Measurements from ENCODE around the gene SLC35A1. TPM values are rescaled to one million over a fixed set of nuclear protein-coding genes. Genes with fewer than 3 reads are reported as not detected.
"Not testable (repeated sequence)": the region's sequence is repeated elsewhere in the genome, so short reads cannot be mapped to it uniquely, and the experiment has no call there.

The SLC35A1 gene
- 10 to 100 TPM; 37.8 to 49.8 (median 38.3) TPM for polyA plus RNA-seq (ENCODE audit: insufficient read length in 3 of 3)
- long read RNA-seq, donor 1, transcript SLC35A1-201 (8 exons, 1,851 nt): major isoform, 9 of 9 reads
- long read RNA-seq, donor 1, partial matches to known transcripts: 0 of 9 reads
- long read RNA-seq, donor 1, other reads (novel, unspliced or antisense): 0 of 9 reads
- long read RNA-seq, donor 2, transcript SLC35A1-201 (8 exons, 1,851 nt): major isoform, 5 of 51 reads
- long read RNA-seq, donor 2, partial matches to known transcripts: 31 of 51 reads
- long read RNA-seq, donor 2, other reads (novel, unspliced or antisense): 15 of 51 reads
- long read RNA-seq, donor 3, transcript SLC35A1-201 (8 exons, 1,851 nt): major isoform, 16 of 16 reads
- long read RNA-seq, donor 3, partial matches to known transcripts: 0 of 16 reads
- long read RNA-seq, donor 3, other reads (novel, unspliced or antisense): 0 of 16 reads
- long read RNA-seq, donor 4, transcript SLC35A1-201 (8 exons, 1,851 nt): major isoform, 8 of 13 reads
- long read RNA-seq, donor 4, partial matches to known transcripts: 5 of 13 reads
- long read RNA-seq, donor 4, other reads (novel, unspliced or antisense): 0 of 13 reads
- long read RNA-seq, donor 5: 0 reads
- long read RNA-seq, donor 6, transcript SLC35A1-201 (8 exons, 1,851 nt): major isoform, 5 of 13 reads
- long read RNA-seq, donor 6, partial matches to known transcripts: 8 of 13 reads
- long read RNA-seq, donor 6, other reads (novel, unspliced or antisense): 0 of 13 reads
- long read RNA-seq, donor 7, transcript SLC35A1-201 (8 exons, 1,851 nt): major isoform, 9 of 14 reads
- long read RNA-seq, donor 7, partial matches to known transcripts: 5 of 14 reads
- long read RNA-seq, donor 7, other reads (novel, unspliced or antisense): 0 of 14 reads
- long read RNA-seq, donor 8: 0 reads
- long read RNA-seq, donor 9, transcript SLC35A1-201 (8 exons, 1,851 nt): major isoform, 15 of 21 reads
- long read RNA-seq, donor 9, partial matches to known transcripts: 6 of 21 reads
- long read RNA-seq, donor 9, other reads (novel, unspliced or antisense): 0 of 21 reads
- long read RNA-seq, donor 10, transcript SLC35A1-201 (8 exons, 1,851 nt): major isoform, 11 of 21 reads
- long read RNA-seq, donor 10, partial matches to known transcripts: 10 of 21 reads
- long read RNA-seq, donor 10, other reads (novel, unspliced or antisense): 0 of 21 reads
- long read RNA-seq, donor 11, transcript SLC35A1-201 (8 exons, 1,851 nt): major isoform, 6 of 12 reads
- long read RNA-seq, donor 11, partial matches to known transcripts: 6 of 12 reads
- long read RNA-seq, donor 11, other reads (novel, unspliced or antisense): 0 of 12 reads
- long read RNA-seq, donor 12, partial matches to known transcripts: 0 of 2 reads
- long read RNA-seq, donor 12, other reads (novel, unspliced or antisense): 0 of 2 reads
- long read RNA-seq, donor 13: 0 reads
- long read RNA-seq, donor 14, transcript SLC35A1-201 (8 exons, 1,851 nt): major isoform, 6 of 6 reads
- long read RNA-seq, donor 14, partial matches to known transcripts: 0 of 6 reads
- long read RNA-seq, donor 14, other reads (novel, unspliced or antisense): 0 of 6 reads
- long read RNA-seq, donor 15, transcript SLC35A1-201 (8 exons, 1,851 nt): major isoform, 5 of 11 reads
- long read RNA-seq, donor 15, partial matches to known transcripts: 6 of 11 reads
- long read RNA-seq, donor 15, other reads (novel, unspliced or antisense): 0 of 11 reads
- long read RNA-seq, donor 16, transcript SLC35A1-201 (8 exons, 1,851 nt): major isoform, 26 of 39 reads
- long read RNA-seq, donor 16, partial matches to known transcripts: 13 of 39 reads
- long read RNA-seq, donor 16, other reads (novel, unspliced or antisense): 0 of 39 reads

GRCh38 chr6:87472525-87473418 is at the start of gene SLC35A1:
Gene SLC35A1 (plus strand): TSS chr6:87472974. CDS start chr6:87473004, 30 bp downstream.
- peak; percentile 59 to 86 (median 79) for DNase-seq (ENCODE audit: extremely low read depth in 1 of 11, low read depth in 9 of 11, low spot score in 4 of 11)

DNA sequence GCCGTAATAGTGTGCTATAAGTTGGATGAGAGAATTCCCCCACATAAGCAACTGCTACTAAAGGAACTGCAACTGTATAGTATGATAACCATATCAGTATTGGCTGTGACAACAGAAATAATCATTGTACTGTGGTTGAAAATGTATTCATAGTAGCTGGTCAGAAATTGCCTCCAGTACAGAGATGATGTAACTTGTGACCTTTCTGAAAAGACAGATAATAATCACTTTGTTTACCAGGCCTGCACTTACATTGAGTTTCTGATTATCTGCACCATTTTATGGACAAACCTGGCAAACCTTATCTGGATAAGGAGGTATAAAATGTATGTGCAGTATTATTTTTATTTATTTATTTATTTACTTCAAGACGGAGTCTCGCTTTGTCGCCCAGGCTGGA is 46.0 kb upstream of the SLC35A1 start:
- DNase-seq (ENCODE audit: extremely low read depth in 1 of 11, low read depth in 9 of 11, low spot score in 4 of 11): no peak

- DNase-seq (ENCODE audit: extremely low read depth in 1 of 11, low read depth in 9 of 11, low spot score in 4 of 11): no peak
Observed at GRCh38 chr6:87430499-87430898, 42.3 kb upstream of the SLC35A1 start.

DNA sequence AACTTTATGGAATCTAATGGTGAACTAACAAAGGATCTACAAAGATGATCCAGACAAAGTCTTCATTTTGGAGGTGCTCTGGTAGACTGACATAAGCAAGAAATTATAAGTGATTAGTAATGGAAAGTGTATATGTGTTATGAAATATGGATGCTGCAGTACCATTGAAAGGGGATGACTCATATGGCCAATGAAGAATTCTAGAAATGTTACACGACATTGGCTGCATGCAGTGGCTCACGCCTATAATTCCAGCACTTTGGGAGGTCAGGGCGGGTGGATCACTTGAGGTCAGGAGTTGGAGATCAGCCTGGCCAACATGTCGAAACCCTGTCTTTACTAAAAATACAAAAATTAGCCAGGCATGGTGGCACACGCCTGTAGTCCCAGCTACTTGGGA is 41.5 kb upstream of the SLC35A1 start:
- DNase-seq (ENCODE audit: extremely low read depth in 1 of 11, low read depth in 9 of 11, low spot score in 4 of 11): no peak

- DNase-seq (ENCODE audit: extremely low read depth in 1 of 11, low read depth in 9 of 11, low spot score in 4 of 11): peak; percentile 58 to 85 (median 68)
Observed at GRCh38 chr6:87436435-87436834, 36.3 kb upstream of the SLC35A1 start.

DNA sequence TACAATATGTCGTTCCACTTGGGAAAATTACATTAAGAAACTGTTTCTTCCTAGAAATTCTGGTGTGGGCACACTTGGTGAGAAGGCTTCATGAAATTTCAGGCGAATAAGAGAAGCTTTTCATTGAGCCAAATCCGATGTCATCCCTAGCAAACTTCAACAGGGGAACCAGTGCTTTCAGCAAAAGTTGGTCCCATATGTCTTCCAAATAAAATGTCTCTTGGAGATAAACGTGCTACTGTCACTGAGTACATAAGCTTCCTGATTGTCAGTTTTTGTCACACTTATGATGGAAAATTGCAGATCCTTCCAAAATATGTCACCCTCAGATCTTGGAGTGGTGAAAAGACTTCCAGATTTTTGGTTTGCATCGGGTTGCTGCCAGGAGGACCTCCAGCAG is 31.1 kb upstream of the SLC35A1 start:
- no peak for DNase-seq (ENCODE audit: extremely low read depth in 1 of 11, low read depth in 9 of 11, low spot score in 4 of 11)

GRCh38 chr6:87444362-87444761 is 28.4 kb upstream of the SLC35A1 start:
- DNase-seq (ENCODE audit: extremely low read depth in 1 of 11, low read depth in 9 of 11, low spot score in 4 of 11): no peak

DNA sequence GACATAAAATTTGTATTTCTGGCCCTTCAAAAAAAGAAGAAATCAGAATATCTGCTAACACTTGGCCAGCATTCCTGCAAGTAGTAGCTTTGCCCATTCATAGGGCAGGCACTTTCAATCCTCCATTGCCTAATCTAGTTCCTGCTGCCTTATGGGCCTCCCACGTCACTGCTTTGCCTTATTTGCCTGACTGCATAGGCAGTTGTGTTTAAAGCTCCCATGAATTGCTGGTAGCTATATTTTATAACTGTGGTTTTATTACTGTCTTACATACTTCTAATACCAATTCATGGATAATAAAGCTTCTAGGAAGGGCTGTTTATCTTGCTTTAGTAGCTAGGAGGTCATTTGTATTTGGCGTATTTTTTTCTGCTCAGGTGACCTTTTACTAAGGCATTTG is 7.7 kb upstream of the SLC35A1 start:
- DNase-seq (ENCODE audit: extremely low read depth in 1 of 11, low read depth in 9 of 11, low spot score in 4 of 11): no peak

- DNase-seq (ENCODE audit: extremely low read depth in 1 of 11, low read depth in 9 of 11, low spot score in 4 of 11): peak in 6 of 11 donors; percentile 3 to 36 (median 13)
Observed at GRCh38 chr6:87473419-87473903, 687 bp downstream of the SLC35A1 start.

DNA sequence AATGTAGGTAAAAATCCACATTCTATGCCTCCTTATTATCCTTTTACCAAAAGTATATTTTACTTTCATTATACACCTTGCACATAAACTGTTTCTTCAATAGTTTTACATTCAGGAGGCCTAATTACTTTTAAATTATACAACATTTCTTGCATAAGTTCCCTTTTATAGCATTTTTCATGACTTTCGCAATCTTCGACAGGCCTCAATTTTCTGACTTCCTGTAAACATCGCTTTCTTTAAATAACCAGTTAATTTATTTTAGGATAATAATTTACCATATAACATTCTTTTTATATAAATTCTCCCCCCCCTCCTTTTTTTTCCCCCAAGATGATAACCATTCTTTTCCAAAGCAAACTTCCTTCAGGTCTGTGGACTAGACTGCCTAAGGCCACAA is 9.2 kb downstream of the SLC35A1 start:
- DNase-seq (ENCODE audit: extremely low read depth in 1 of 11, low read depth in 9 of 11, low spot score in 4 of 11): no peak

DNA sequence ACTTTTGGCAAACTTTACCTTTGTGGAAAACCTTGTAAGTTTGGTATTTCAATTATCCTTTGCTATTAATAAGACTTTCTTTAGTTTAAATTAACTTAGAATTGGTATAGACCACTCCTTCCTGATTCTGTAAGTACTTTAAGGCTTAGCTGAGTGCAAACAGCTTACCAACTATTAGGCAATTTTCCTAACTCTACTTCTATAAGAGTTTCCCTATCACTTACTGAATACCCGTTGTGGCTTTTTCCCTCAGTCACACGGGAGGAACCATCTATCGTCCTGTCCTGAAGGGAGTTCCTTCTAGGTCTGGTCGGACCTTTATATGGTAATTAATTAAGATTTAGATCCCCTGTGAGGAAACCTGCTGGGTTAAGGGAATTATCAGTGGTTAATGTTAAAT is 9.6 kb downstream of the SLC35A1 start:
- DNase-seq (ENCODE audit: extremely low read depth in 1 of 11, low read depth in 9 of 11, low spot score in 4 of 11): no peak

GRCh38 chr6:87483929-87484328 is 11.2 kb downstream of the SLC35A1 start:
- DNase-seq (ENCODE audit: extremely low read depth in 1 of 11, low read depth in 9 of 11, low spot score in 4 of 11): no peak

- no peak for DNase-seq (ENCODE audit: extremely low read depth in 1 of 11, low read depth in 9 of 11, low spot score in 4 of 11)
Observed at GRCh38 chr6:87484491-87484890, 11.7 kb downstream of the SLC35A1 start.

DNA sequence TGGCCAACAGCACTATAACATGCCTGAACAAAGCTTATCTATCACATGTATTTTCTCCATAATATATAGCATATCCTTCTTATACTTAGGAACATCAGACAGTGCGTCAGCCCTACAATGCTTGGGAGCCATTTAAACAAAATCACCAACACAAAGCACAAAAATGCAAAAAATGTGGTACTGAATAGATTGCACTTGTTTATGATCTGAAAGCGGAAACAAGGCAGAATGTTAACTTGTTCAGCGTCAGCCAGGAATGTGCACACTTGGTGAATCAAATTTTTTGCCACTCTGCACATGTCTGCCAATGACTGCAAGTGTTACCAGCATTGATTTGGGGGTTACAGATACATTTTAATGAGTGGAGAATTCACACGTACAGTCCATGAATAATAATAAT is 14.8 kb downstream of the SLC35A1 start:
- no peak for DNase-seq (ENCODE audit: extremely low read depth in 1 of 11, low read depth in 9 of 11, low spot score in 4 of 11)

- DNase-seq (ENCODE audit: extremely low read depth in 1 of 11, low read depth in 9 of 11, low spot score in 4 of 11): not testable (repeated sequence)
Observed at GRCh38 chr6:87489326-87489725, 16.6 kb downstream of the SLC35A1 start.

DNA sequence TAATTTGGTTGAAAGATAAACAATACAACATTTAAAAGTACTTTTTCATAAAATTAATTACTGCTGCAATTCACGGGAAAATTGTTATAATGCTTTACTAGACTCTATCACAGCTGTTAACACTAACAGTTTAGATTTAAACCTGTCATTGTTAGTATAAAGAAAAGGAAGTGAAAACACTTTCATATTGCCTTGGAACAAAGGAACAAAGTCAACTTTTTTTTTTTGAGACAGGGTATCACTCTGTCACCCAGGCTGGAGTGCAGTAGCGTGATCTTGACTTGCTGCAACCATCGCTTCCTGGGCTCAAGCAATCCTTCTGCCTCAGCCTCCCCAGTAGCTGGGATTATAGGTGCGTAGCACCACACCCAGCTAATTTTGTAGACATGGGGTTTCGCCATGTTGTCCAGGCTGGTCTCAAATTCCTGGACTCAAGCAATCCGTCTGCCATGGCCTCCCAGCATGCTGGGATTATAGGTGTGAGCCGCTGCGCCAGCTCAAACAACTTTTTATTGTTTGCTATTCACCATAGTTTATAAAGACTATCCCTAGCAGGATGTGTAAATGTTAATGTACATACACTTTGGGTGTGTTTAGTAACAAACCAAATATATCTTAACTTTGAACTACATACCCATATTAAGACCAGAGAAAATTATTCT is 22.1 kb downstream of the SLC35A1 start:
- no peak for DNase-seq (ENCODE audit: extremely low read depth in 1 of 11, low read depth in 9 of 11, low spot score in 4 of 11)
